Esophagus squamous epithelium (tissue), 5 donors: ENCODE measurements around the gene WDR18. TPM values are rescaled to one million over a fixed set of nuclear protein-coding genes. Genes with fewer than 3 reads are reported as not detected.

Source experiments
- DNase-seq: peaks from one replicate; lab custom pipeline; 2025; lab: John Stamatoyannopoulos, UW
- H3K27ac ChIP-seq, 4 donors: fragments of 200-600 bp; sonication (generic); one replicate each; pipeline ENCODE4 v1.5.1; 2016 to 2019; ENCODE audit warnings: mild to moderate bottlenecking in 1 of 4
- H3K27me3 ChIP-seq, 4 donors: fragments of 200-600 bp; sonication (generic); 1 replicate in 3 of 4; 2 replicates in 1 of 4; pipeline versions ENCODE4 v1.5.1 to v1.6.0; 2017 to 2021; ENCODE audit warnings: antibody characterized with exemption in 1 of 4
- H3K36me3 ChIP-seq, 3 donors: fragments of 200-600 bp; sonication (generic); one replicate each; pipeline ENCODE4 v1.5.1; 2016 to 2019
- H3K4me1 ChIP-seq, 3 donors: fragments of 200-600 bp; sonication (generic); one replicate each; pipeline ENCODE4 v1.5.1; 2017 to 2019
- H3K4me3 ChIP-seq, 4 donors: fragments of 200-600 bp; sonication (generic); 1 replicate in 3 of 4; 2 replicates in 1 of 4; pipeline ENCODE4 v1.5.1; 2016 to 2019; ENCODE audit warnings: mild to moderate bottlenecking in 2 of 4, moderate library complexity in 1 of 4
- H3K9me3 ChIP-seq, 3 donors: fragments of 200-600 bp; sonication (generic); one replicate each; pipeline ENCODE4 v1.5.1; 2016 to 2019
- POLR2A ChIP-seq, 4 donors: fragments of 450-650 bp; IDR thresholded peaks; one replicate each; pipeline ENCODE4 v1.6.1; 2017; ENCODE audit warnings: antibody characterized with exemption in 4 of 4, mild to moderate bottlenecking in 4 of 4, moderate library complexity in 3 of 4
- WGBS, 2 donors: methylation state at CpG; one replicate each; pipeline ENCODE4 v1.1.5; 2018; 5-methylcytosine and 5-hydroxymethylcytosine counted together
- intact Hi-C: fragments of 100-400 bp; cut with DNase I; formaldehyde crosslinking; loops from one replicate; pipeline ENCODE4 v1.15.0; 2022
- total RNA-seq, 4 donors: library from RNA; depleted of rRNA; stranded (reverse); fragments of >200 nt; gene quantifications; one replicate each; pipeline ENCODE4 v1.1.0, GENCODE V29; 2016
- TF ChIP-seq, protein P1 (sequence below), 6 experiments: fragments of 450-650 bp in 4 of 6; fragments of 200-600 bp in 2 of 6; sonication (generic) in 2 of 6; IDR thresholded peaks; one replicate each; pipeline ENCODE4 v1.5.1; 2016 to 2019; ENCODE audit warnings: antibody characterized with exemption in 6 of 6, mild to moderate bottlenecking in 4 of 6, moderate library complexity in 4 of 6
- donor health status: DM: yes; HTN: yes; CAD: no.

Gene WDR18
- total RNA-seq, 4 donors from 2014 or later, result 28.2 to 70.1 (median 53.0) TPM

GRCh38 chr19:979318-979741, 4.8 kb upstream of the WDR18 start:
- Histone ChIP-seq H3K27me3 (peaks cover 0 to 20% (median 0%) of the 10 kb centered on the region in 4 donors), H3K9me3 (no peaks in the 10 kb centered on the region), H3K4me3 (no peak overlapping the region), H3K36me3 (no peaks in the 10 kb centered on the region), H3K27ac (no peak overlapping the region), H3K4me1 (peaks cover 10 to 34% (median 12%) of the 10 kb centered on the region in 3 donors)
- 28 to 41% methylated on average over 2 to 4 of the region's 19 CpGs for whole genome bisulfite sequencing, 2 donors
- TF ChIP-seq, protein P1, sequence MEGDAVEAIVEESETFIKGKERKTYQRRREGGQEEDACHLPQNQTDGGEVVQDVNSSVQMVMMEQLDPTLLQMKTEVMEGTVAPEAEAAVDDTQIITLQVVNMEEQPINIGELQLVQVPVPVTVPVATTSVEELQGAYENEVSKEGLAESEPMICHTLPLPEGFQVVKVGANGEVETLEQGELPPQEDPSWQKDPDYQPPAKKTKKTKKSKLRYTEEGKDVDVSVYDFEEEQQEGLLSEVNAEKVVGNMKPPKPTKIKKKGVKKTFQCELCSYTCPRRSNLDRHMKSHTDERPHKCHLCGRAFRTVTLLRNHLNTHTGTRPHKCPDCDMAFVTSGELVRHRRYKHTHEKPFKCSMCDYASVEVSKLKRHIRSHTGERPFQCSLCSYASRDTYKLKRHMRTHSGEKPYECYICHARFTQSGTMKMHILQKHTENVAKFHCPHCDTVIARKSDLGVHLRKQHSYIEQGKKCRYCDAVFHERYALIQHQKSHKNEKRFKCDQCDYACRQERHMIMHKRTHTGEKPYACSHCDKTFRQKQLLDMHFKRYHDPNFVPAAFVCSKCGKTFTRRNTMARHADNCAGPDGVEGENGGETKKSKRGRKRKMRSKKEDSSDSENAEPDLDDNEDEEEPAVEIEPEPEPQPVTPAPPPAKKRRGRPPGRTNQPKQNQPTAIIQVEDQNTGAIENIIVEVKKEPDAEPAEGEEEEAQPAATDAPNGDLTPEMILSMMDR (IDR thresholded peaks at IDR 0.05), result no peak
- no peak for TF ChIP-seq POLR2A (IDR thresholded peaks at IDR 0.05)
- intact Hi-C loops, result loop anchor here (10.0 kb wide), 1 partner anchor 215 kb away; no protein-coding TSS in a partner anchor
- DNase-seq, result no peak

DNA sequence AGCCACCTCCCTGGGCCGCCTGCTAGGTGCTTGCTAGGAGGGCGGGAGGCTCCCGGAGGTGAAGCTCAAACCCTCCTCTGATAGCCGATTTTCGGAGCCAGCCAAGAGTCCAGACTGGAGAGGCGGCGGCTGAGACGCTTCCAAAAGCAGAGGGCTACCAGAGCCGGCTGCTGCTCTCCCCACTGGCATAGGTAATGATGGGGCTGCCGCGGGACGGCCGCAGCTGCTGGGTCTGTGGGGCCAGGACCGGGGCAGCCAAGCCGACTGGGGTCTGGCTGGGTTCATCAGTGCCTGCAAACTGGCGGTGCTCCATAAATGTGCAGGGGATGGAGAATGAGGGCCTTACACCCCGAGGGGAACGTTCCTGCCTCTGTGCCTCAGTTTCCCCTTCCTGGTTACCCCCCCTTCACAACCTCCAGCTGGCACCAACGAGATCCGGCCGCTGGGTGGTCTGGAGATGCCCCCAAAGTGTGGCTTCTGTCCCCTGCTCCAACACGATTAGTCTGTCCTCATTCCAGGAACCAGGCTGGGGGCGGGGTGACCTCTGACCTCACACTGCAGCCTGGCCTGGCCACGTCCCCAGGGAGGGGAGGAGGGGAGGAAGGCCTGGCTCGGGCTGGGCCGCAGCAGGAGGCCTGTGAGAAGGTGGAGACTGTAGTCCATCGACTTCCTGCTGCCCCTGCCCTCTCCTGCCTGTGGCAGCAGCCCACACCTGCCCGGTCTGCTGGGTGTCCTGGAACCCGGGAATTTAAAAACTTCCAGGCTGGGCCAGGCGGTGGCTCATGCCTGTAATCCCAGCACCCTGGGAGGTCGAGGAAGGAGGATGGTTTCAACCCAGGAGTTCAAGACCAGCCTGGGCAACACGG, 3.8 kb upstream of the WDR18 start:
- Histone ChIP-seq H3K9me3 (no peaks in the 10 kb centered on the region), H3K4me3 (no peak overlapping the region), H3K36me3 (no peaks in the 10 kb centered on the region), H3K27me3 (peaks cover 0 to 20% (median 0%) of the 10 kb centered on the region in 4 donors), H3K4me1 (peaks cover 16 to 43% (median 19%) of the 10 kb centered on the region in 3 donors), H3K27ac (no peak overlapping the region)
- intact Hi-C loops, result loop anchor here (10.0 kb wide), 1 partner anchor 126 kb away; the partner anchor contains the start of genes CFD and ELANE
- 10 to 64% methylated on average over 4 to 8 of the region's 32 CpGs for WGBS, 2 donors
- DNase-seq, result no peak
- TF ChIP-seq, protein P1 (IDR thresholded peaks at IDR 0.05), result no peak
- no peak for TF ChIP-seq POLR2A (IDR thresholded peaks at IDR 0.05)

- no peak for TF ChIP-seq POLR2A (IDR thresholded peaks at IDR 0.05)
- TF ChIP-seq, protein P1 (IDR thresholded peaks at IDR 0.05), result peak; percentile 87 to 99 (median 99)
- no peaks in the 10 kb centered on the region for H3K9me3 ChIP-seq
- H3K4me3 ChIP-seq, result peak overlapping the region in 3 of 4 donors; percentile 29 to 65 (median 38)
- peaks cover 0 to 16% (median 0%) of the 10 kb centered on the region in 4 donors for H3K27me3 ChIP-seq
- intact Hi-C loops, result loop anchor here (2.0 to 10.0 kb wide), 2 partner anchors 62 to 128 kb away; partner anchors contain the start of genes CFD and ELANE
- peak overlapping the region in 3 of 4 donors; percentile 51 to 96 (median 90) for H3K27ac ChIP-seq
- peaks cover 0 to 23% (median 8%) of the 10 kb centered on the region in 3 donors for H3K36me3 ChIP-seq
- H3K4me1 ChIP-seq, result peaks cover 16 to 48% (median 21%) of the 10 kb centered on the region in 3 donors
- whole genome bisulfite sequencing, 2 donors, result 0 to 2% methylated on average over 24 to 29 of the region's 46 CpGs
- DNase-seq, result no peak
These were observed 1.5 kb upstream of the WDR18 start for GRCh38 chr19:982567-983170.

DNA sequence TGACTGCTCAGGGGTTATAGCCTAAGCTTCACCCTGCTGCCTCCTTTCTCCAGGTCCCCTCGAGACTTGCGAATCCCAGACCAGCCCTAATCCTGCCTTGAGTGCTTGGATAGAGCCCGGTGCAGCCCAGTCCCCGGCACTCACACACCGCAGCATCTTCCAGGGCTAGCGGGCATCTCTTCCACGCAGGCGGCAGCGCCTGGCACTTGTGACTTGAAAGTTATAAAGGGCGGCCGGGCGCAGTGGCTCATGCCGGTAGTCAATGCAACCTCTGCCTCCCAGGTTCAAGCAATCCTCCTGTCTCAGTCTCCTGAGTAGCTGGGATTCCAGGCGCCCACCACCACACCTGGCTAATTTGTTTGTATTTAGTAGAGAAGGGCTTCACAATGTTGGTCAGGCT, 1.9 kb downstream of the WDR18 start:
- DNase-seq, result no peak
- Histone ChIP-seq H3K27me3 (no peaks in the 10 kb centered on the region), H3K9me3 (no peaks in the 10 kb centered on the region), H3K27ac (no peak overlapping the region), H3K4me1 (peaks cover 16 to 33% (median 21%) of the 10 kb centered on the region in 3 donors), H3K4me3 (no peak overlapping the region), H3K36me3 (peaks cover 6 to 52% (median 16%) of the 10 kb centered on the region in 3 donors)
- 80 to 95% methylated on average over 2 to 13 of the region's 14 CpGs for WGBS, 2 donors
- TF ChIP-seq, protein P1 (IDR thresholded peaks at IDR 0.05), result no peak
- no peak for TF ChIP-seq POLR2A (IDR thresholded peaks at IDR 0.05)
- intact Hi-C loops, result loop anchor here (10.0 kb wide), 1 partner anchor 131 kb away; the partner anchor contains the start of genes CFD and ELANE
